ENCODE measurements around the gene HDHD3. TPM values are rescaled to one million over a fixed set of nuclear protein-coding genes. Genes with fewer than 3 reads are reported as not detected.
A peak's percentile ranks its signal among the peaks of the same experiment; 100 is the strongest.
"Not testable (repeated sequence)": the region's sequence is repeated elsewhere in the genome, so short reads cannot be mapped to it uniquely, and the experiment has no call there.

HDHD3 gene
- total RNA-seq, 1 experiment from 2014 or later = 15.7 TPM

DNA sequence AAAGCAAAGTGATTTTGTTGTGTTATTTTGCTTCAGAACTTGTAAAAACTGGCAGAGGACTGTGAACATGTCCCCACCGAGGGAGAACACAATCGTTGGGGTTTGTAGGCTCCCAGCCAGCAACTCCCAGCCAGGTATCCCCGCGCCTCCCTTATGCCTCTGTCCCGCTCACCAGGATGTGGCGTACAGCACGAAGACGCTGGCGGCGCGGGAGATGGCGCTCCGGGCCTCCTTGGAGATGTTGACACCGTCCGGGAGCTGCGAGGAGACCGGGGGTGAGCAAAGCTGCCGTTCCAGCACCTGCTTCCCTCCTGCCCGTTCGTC lies 33.1 kb upstream of the HDHD3 start (continued):
- 0 out of 2 replicates have a peak, but pooled peaks have one; percentile 22 for TF ChIP-seq ZBTB43 (CRISPR knock-in tag; IDR thresholded peaks at IDR 0.05)
- no peak for TF ChIP-seq ZNF317 (CRISPR knock-in tag; IDR thresholded peaks at IDR 0.05; ENCODE audit: borderline replicate concordance, low read depth)

DNA sequence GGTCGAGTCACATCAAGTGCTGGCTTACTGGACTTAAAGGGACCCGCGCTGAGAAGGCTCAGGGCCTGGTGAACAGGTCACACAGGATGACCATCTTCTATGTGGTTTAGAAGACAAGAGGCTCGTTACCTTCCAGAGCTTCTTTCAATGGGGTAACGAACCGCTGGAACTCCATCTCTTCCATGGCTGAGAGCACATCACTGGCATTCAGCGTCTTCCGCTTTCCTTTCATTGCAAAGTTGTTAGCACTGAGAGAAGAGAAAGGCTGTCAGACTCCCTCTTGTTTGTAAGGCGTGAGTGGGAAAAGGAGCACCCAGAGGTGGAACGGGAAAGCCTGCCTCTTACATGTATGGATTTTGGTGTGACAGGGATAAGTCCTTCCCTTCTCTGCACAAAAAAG lies 32.7 kb upstream of the HDHD3 start:
- CTCF ChIA-PET = interaction anchor here (0.8 to 2.7 kb wide), 13 partner anchors 7 to 248 kb away, joined by 3 to 13 read pairs (median 4); partner anchors contain the start of genes ALAD, CDC26, HDHD3 and PRPF4
- Mint-ChIP-seq H3K36me3 (peaks cover 27% of the 10 kb centered on the region), H3K4me3 (peak overlapping the region; percentile 87), H3K27ac (peak overlapping the region; percentile 92), H3K27me3 (ENCODE audit: low read depth) (no peaks in the 10 kb centered on the region), H3K4me1 (peaks cover 18% of the 10 kb centered on the region), H3K9me3 (no peaks in the 10 kb centered on the region)
- DNase-seq (ENCODE audit: low spot score) = no peak
- ATAC-seq = no peak
- POLR2A ChIA-PET = interaction anchor here (0.5 to 1.9 kb wide), 5 partner anchors 72 to 193 kb away, joined by 3 to 6 read pairs (median 4); partner anchors contain the start of genes CDC26 and PRPF4
- TF ChIP-seq ZNF317 (CRISPR knock-in tag; IDR thresholded peaks at IDR 0.05; ENCODE audit: borderline replicate concordance, low read depth) (no peak), ZNF232 (CRISPR knock-in tag; IDR thresholded peaks at IDR 0.05) (no peak), ZNF138 (CRISPR knock-in tag; conservative IDR thresholded peaks at IDR 0.05) (no peak), NR1H2 (CRISPR knock-in tag; IDR thresholded peaks at IDR 0.05) (no peak), RELA (CRISPR knock-in tag; IDR thresholded peaks at IDR 0.05; ENCODE audit: borderline replicate concordance) (no peak), GRHL2 (CRISPR knock-in tag; IDR thresholded peaks at IDR 0.05; ENCODE audit: insufficient replicate concordance, severe bottlenecking) (no peak), ZBTB43 (CRISPR knock-in tag; IDR thresholded peaks at IDR 0.05) (no peak), USF1 (CRISPR knock-in tag; IDR thresholded peaks at IDR 0.05) (no peak), SMAD4 (CRISPR knock-in tag; IDR thresholded peaks at IDR 0.05) (no peak), ZMAT4 (CRISPR knock-in tag; IDR thresholded peaks at IDR 0.05) (no peak), IRF2 (CRISPR knock-in tag; IDR thresholded peaks at IDR 0.05; ENCODE audit: borderline replicate concordance, low read depth) (no peak)
- TF ChIP-seq, protein P1, sequence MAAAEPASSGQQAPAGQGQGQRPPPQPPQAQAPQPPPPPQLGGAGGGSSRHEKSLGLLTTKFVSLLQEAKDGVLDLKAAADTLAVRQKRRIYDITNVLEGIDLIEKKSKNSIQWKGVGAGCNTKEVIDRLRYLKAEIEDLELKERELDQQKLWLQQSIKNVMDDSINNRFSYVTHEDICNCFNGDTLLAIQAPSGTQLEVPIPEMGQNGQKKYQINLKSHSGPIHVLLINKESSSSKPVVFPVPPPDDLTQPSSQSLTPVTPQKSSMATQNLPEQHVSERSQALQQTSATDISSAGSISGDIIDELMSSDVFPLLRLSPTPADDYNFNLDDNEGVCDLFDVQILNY (CRISPR knock-in tag; IDR thresholded peaks at IDR 0.05) = no peak
- TF ChIP-seq, protein P2, sequence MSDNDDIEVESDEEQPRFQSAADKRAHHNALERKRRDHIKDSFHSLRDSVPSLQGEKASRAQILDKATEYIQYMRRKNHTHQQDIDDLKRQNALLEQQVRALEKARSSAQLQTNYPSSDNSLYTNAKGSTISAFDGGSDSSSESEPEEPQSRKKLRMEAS (CRISPR knock-in tag; IDR thresholded peaks at IDR 0.05) = no peak

DNA sequence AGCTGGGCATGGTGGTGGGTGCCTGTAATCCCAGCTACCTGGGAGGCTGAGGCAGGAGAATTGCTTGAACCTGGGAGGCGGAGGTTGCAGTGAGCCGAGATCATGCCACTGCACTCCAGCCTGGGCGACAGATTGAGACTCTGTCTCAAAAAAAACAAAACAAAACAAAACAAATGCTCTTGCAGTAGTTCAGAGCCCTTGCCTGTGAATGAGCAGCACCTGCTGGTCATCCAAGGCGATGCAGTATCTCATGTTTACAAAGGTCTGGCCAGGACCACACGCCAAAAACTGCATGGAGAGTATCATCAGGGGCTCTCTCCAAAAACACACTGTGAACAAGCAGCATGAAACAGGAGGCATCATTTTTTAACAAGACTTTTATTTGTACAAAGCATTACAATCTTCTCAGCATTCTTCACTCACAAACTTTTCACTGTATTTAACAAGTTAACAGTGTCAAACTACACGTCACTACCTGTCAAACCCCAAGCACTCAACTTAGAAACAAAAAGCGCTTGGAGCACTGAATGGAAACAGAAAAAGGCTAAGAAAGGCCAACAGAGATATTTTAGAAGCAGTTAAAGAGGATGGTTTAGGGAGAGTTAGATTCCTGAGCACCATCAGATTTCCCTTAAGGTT lies 30.2 kb upstream of the HDHD3 start:
- TF ChIP-seq, protein P3, sequence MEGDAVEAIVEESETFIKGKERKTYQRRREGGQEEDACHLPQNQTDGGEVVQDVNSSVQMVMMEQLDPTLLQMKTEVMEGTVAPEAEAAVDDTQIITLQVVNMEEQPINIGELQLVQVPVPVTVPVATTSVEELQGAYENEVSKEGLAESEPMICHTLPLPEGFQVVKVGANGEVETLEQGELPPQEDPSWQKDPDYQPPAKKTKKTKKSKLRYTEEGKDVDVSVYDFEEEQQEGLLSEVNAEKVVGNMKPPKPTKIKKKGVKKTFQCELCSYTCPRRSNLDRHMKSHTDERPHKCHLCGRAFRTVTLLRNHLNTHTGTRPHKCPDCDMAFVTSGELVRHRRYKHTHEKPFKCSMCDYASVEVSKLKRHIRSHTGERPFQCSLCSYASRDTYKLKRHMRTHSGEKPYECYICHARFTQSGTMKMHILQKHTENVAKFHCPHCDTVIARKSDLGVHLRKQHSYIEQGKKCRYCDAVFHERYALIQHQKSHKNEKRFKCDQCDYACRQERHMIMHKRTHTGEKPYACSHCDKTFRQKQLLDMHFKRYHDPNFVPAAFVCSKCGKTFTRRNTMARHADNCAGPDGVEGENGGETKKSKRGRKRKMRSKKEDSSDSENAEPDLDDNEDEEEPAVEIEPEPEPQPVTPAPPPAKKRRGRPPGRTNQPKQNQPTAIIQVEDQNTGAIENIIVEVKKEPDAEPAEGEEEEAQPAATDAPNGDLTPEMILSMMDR (IDR thresholded peaks at IDR 0.05) = peak; percentile 45; the same call in 1 of the 2 replicates
- TF ChIP-seq FOXP1 (CRISPR knock-in tag; IDR thresholded peaks at IDR 0.05; ENCODE audit: borderline replicate concordance) = 0 out of 2 replicates have a peak, but pooled peaks have one; percentile 19
- CTCF ChIA-PET = interaction anchor here (1.9 to 2.2 kb wide), 2 partner anchors 180 to 251 kb away, joined by 5 to 10 read pairs; no protein-coding TSS in a partner anchor

GRCh38 chr9:113406353-113406752 lies 29.6 kb upstream of the HDHD3 start:
- H3K27ac Mint-ChIP-seq; H3K4me3 Mint-ChIP-seq; H3K27me3 Mint-ChIP-seq (ENCODE audit: low read depth); ATAC-seq; H3K9me3 Mint-ChIP-seq; DNase-seq (ENCODE audit: low spot score): not testable (repeated sequence)
- ChIA-PET POLR2A (interaction anchor here (0.6 kb wide), 1 partner anchor 216 kb away, joined by 5 read pairs; no protein-coding TSS in a partner anchor), CTCF (interaction anchor here (1.1 to 2.2 kb wide), 3 partner anchors 159 to 251 kb away, joined by 3 to 10 read pairs (median 5); no protein-coding TSS in a partner anchor)
- peaks cover 27% of the 10 kb centered on the region for H3K36me3 Mint-ChIP-seq
- peaks cover 19% of the 10 kb centered on the region for H3K4me1 Mint-ChIP-seq

More for the DNA sequence above, 30.2 kb upstream of the HDHD3 start:
- H3K4me3 Mint-ChIP-seq; H3K9me3 Mint-ChIP-seq; H3K27me3 Mint-ChIP-seq (ENCODE audit: low read depth); POLR2A ChIA-PET: not testable (repeated sequence)
- Mint-ChIP-seq H3K4me1 (peaks cover 17% of the 10 kb centered on the region), H3K36me3 (peaks cover 27% of the 10 kb centered on the region), H3K27ac (peak overlapping the region; percentile 91)
- ATAC-seq (peak; percentile 36), DNase-seq (ENCODE audit: low spot score) (peak; percentile 68)
